Activated CD4-positive, alpha-beta T cell treated with anti-CD3 and anti-CD28 coated beads, Interleukin-2, amount 50 U/mL, for 4 hours (primary cell): ENCODE measurements around the gene ITPR1.

Source experiments
- DNase-seq, 2 experiments: peaks; one replicate each; pipeline ENCODE4 v3.0.0-alpha.2; 2020

Gene ITPR1

GRCh38 chr3:4534906-4535305 lies 41.8 kb downstream of the ITPR1 start:
- DNase-seq = no peak

- DNase-seq = no peak
Observed at GRCh38 chr3:4536260-4536659, 43.1 kb downstream of the ITPR1 start.

- no peak for DNase-seq
Observed at GRCh38 chr3:4540267-4540666, 47.1 kb downstream of the ITPR1 start.

- DNase-seq = no peak
Observed at GRCh38 chr3:4543110-4543509, 50.0 kb downstream of the ITPR1 start.

- DNase-seq = no peak
Observed at GRCh38 chr3:4546346-4547178, 53.4 kb downstream of the ITPR1 start.

DNA sequence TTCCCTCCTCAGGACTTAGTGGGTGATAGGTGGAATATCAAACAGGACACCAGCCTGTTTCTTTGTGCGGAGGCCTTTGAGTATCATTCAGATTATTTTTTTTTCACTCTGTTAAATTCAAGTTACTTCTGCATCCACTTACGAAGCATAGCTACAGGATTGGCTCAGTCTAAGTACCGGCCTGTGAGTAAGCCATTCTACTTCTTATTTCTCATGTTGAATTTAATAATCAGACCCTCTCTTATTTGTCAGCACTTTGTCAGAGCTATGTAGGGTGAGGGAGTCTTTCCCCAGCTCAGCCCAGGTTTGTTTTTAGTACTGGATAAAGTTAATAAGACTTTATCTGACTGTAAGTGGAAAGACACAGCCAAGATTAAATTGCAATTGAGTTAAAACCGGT lies 54.7 kb downstream of the ITPR1 start:
- DNase-seq = no peak

GRCh38 chr3:4548356-4548755 lies 55.2 kb downstream of the ITPR1 start:
- no peak for DNase-seq

DNA sequence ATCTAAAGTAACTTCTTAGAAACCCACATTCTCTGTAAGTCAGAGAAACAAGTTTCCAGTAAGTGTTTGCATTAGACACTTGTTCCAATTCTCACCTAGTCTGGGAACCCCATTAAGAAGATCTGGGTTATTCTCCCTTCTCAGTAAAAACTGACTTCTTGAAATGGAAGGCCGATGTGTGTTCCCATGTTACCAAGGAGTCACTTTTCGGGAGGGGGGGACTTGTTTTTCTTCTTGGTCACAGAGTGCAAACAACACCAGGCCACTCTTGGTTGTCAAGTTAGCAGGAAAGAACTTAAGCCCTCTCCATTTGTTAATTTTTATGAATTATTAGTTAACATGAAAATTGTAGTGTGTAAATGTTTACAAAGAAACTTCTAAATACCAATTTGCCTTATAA lies 55.6 kb downstream of the ITPR1 start:
- DNase-seq = no peak

DNA sequence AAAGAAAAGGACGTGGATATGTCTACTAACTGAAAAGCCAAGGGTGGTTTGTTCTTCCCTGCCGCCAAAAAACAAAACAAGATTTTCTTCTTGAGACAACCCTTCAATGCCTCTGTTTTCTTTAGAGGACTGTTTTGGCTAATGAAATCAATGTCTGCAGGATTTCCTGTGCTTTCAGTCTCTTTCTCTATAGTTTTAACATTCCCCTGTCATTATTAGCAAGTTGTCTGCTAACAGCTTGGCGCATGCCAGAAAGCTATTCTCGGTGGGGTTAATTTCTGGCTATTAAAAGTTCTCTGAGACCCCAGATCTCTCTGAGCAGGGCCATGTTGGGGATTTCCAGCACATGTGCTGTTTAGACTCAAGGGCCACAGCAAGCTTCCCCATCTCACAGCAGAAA lies 56.7 kb downstream of the ITPR1 start:
- DNase-seq = no peak

DNA sequence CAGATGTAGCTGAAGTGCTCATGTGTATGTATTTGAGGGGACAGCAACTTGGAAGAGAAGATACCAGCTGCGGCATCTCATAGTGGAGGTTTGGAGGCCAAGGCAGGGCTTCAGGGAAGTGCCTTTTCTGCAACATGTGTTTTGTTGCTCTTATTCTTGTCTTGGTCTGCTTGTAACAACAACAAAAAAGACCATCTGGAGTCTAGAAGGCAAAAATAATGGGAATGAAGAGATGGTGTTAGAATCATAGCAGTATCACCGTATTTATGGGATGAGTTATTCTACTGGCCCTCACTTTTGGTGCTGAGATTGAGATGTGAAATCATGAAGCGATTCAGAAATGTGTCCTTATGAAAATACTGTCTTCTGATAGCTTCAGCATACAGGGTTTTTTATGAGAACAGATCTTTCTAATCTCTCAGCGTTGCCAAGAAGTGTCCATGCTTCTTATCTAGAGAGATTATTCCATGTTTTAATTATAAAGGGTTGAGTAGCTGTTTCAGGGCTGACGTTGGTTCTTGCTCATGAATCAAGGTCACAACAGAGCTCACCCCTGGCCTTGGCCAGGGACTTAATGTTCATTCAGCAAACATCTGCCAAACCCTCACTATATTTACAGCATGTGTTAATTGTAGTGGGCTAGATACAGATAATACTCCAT lies 58.0 kb downstream of the ITPR1 start:
- no peak for DNase-seq

- DNase-seq = no peak
Observed at GRCh38 chr3:4551794-4552442, 58.8 kb downstream of the ITPR1 start.

DNA sequence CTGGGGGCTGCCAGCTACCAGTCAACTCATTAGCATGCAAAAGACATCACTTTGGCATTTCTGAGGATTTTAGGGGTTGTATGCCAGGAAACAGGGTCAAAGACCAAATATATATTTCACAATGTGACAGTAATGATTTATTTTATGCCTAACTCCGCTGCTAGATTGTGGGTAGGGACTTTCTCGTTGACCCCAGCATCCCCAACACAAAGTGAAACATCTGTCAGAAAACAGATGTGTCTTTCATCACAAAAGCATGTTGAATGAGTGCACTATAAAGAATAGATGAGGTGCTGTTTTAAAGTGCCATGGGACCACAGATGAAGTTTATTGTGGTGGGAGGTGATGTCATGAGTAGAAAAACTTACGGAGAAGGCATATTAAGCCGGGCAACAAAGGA lies 59.7 kb downstream of the ITPR1 start:
- no peak for DNase-seq

GRCh38 chr3:4561661-4562060 lies 68.5 kb downstream of the ITPR1 start:
- DNase-seq = no peak

DNA sequence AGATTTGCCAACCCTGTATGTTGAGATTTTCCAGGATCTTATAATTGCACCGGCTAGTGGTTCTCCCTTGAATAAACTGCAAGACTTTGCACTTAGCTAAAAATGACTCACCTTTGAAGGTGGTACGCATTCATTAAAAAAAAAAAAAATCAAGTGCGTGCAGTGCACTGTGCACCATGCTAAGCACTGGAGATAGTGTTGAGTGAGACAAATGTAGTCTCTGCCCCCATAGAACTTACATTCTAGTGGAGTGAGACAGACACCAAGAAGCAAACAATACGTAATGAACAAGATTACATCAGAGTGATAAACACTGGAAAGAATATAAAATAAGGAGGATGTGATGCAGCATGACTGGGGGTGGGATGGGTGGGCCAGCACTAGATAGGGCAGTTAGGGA lies 69.4 kb downstream of the ITPR1 start:
- DNase-seq = no peak

- DNase-seq = no peak
Observed at GRCh38 chr3:4564270-4564669, 71.1 kb downstream of the ITPR1 start.

DNA sequence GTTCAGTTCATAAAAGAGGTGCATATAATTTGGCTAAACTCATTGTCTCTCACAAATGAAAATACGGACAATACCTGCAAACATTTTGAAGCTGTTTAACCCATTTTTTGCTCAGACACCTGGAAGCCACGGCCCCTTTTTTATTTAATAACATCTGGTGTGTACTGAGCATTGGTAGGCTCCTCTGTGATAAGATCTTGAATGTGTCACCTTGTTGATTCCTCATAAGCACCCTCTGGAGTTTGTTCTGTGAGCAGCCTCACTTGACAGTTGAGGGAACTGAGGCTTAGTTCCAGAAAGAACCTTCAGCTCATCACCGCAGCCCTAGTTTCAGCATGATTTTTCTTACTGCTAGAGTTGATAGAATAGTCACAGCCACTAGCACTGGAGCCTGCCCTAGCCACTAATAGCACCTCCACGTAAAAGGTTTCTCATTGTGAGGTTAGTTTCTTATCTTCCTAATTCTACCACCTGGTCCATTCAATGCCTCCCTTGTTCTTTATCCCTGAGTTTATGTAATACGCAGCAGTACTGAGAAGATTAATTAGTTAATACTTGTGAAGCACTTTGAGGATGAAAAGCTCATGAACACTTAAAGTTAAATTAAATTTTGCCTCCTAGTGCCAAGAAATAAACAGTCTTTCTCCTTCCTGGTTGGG lies 71.9 kb downstream of the ITPR1 start:
- DNase-seq = no peak

GRCh38 chr3:4565809-4566501 lies 72.8 kb downstream of the ITPR1 start:
- no peak for DNase-seq

DNA sequence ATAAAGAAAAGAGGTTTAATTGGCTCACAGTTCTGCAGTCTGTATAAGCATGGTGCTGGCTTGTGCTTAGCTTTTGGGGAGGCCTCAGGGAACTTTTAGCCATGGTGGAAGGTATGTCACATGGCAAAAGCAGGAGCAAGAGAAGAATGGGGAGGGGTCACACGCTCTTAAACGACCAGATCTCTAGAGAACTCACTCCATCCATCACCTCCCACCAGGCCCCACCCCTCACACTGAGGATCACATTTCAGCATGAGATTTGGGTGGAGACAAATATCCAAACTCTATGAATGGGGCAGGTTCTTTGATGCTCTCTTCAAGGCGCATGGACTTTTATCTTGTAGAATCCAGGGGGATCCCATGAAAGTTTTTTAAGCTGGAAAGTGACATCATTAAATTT lies 75.7 kb downstream of the ITPR1 start:
- DNase-seq = no peak

DNA sequence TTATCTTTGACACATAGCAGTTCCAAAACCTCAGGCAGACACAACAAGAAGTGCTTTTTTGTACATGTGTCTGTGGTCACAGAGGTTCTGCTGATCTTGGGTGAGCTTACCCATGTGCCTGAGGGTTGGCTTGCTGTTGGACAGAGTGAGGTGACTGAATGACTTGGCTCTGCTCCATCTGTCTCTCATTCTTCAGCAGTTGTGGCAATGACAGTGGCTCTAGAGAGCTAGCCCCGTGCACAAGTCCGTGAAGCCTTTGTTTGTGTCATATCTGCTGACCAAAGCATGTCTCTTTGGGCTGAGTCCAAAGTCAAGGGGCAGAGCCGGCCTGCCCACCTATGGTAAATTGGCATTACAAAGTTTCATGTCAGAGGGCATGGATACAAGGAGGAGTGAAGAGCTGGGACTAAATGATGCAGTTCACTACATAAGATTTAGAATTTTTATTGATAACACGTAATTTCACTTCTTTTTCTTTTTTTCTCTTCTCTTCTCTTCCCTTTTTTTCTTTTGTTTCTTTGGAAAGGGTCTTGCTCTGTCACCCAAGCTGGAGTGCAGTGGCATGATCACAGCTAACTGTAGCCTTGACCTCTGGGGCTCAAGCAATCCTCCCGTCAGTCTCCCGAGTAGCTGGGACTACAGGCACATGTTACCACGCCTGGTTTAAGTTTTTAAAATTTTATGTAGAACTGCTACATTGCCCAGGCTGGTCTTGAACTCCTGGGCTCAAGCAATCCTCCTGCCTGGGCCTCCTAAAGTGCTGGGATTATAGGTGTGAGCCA lies 77.9 kb downstream of the ITPR1 start:
- no peak for DNase-seq

DNA sequence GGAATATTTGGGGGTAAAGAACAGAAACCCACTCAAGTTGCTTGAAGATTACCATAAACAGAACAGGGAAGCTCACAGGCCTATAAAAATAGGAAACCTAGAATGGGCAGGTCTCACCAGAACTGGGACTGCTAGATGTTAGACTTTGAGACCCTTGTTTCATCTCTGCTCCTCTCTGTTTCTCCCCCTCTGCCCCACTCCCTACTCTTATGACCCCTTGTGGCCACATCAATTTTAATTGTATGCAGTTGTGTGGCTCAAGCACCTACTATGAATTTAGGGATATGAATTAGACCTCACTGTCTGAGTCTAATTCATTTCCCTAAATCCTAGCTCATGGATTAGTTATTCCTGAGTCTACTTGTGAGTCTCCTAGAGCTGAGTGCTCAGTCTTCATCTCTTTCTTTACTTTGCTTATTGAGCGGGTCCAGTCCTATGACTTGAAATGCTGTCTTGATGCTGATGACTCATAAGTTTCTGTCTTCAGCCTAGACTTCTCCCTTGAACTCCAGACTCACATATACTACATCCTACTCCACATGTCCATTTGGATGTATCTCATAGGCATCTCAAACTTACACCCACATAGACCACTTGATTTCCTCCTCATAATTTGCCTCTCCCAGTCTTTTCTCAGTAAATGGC lies 78.7 kb downstream of the ITPR1 start:
- no peak for DNase-seq

DNA sequence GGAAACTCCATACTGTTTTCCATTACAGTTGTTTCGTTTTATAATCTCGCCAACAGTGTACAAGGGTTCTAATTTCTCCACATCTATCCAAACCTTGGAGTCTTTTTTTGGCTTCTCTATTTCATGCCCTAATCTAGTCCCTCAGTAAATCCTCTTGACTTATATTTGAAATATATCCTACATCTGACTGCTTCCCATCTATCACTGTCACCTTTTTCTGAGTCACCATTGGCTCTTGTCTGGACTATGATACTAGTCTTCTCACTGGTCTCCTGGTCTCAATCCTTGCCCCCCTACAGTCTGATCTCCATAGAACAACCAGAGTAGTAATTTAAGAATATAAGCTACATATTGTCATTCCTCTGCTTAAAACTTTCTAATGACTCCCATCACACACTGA lies 80.0 kb downstream of the ITPR1 start:
- no peak for DNase-seq
